GM18519 (cell line): ENCODE results near the gene PLXND1.
"Not testable (repeated sequence)": the region's sequence is repeated elsewhere in the genome, so short reads cannot be mapped to it uniquely, and the experiment has no call there.

Source experiments
- ATAC-seq: cut with Tn5 transposase; IDR thresholded peaks from one replicate; pipeline ENCODE4 v1.9.1; 2021; ENCODE audit warnings: mild to moderate bottlenecking, moderate library complexity; ENCODE audit not compliant: unreplicated experiment, low FRiP score

The PLXND1 gene

GRCh38 chr3:129554356-129555152 is 51.9 kb downstream of the PLXND1 start:
- no peak for ATAC-seq

GRCh38 chr3:129553719-129554118 is 52.8 kb downstream of the PLXND1 start:
- ATAC-seq: no peak

- no peak for ATAC-seq
Observed at GRCh38 chr3:129553171-129553570, 53.3 kb downstream of the PLXND1 start.

- no peak for ATAC-seq
Observed at GRCh38 chr3:129552287-129553050, 54.0 kb downstream of the PLXND1 start.

GRCh38 chr3:129549805-129550204 is 56.7 kb downstream of the PLXND1 start:
- no peak for ATAC-seq

GRCh38 chr3:129549006-129549800 is 57.3 kb downstream of the PLXND1 start:
- ATAC-seq: no peak

- no peak for ATAC-seq
Observed at GRCh38 chr3:129548104-129548965, 58.1 kb downstream of the PLXND1 start.

- ATAC-seq: no peak
Observed at GRCh38 chr3:129547241-129547640, 59.2 kb downstream of the PLXND1 start.

- ATAC-seq: not testable (repeated sequence)
Observed at GRCh38 chr3:129545951-129546350, 60.5 kb downstream of the PLXND1 start.

GRCh38 chr3:129543999-129544398 is 62.5 kb downstream of the PLXND1 start:
- no peak for ATAC-seq

- no peak for ATAC-seq
Observed at GRCh38 chr3:129543156-129543790, 63.2 kb downstream of the PLXND1 start, which contains the start of gene H1-8. H1-8 (plus strand) TSS chr3:129543175; CDS start chr3:129543219, 44 bp downstream.

GRCh38 chr3:129542747-129543146 is 63.7 kb downstream of the PLXND1 start:
- ATAC-seq: no peak

GRCh38 chr3:129540776-129541516 is 65.5 kb downstream of the PLXND1 start:
- ATAC-seq: no peak

GRCh38 chr3:129539206-129539605 is 67.3 kb downstream of the PLXND1 start:
- no peak for ATAC-seq

- no peak for ATAC-seq
Observed at GRCh38 chr3:129536804-129537203, 69.7 kb downstream of the PLXND1 start.

- ATAC-seq: no peak
Observed at GRCh38 chr3:129536374-129536667, 70.2 kb downstream of the PLXND1 start.

- ATAC-seq: no peak
Observed at GRCh38 chr3:129535075-129535474, 71.4 kb downstream of the PLXND1 start.

- ATAC-seq: no peak
Observed at GRCh38 chr3:129534428-129535027, 71.9 kb downstream of the PLXND1 start.

GRCh38 chr3:129533406-129533805 is 73.1 kb downstream of the PLXND1 start:
- no peak for ATAC-seq
